Measurements from ENCODE around the gene PPP2R5C. TPM values are rescaled to one million over a fixed set of nuclear protein-coding genes. Genes with fewer than 3 reads are reported as not detected.

The PPP2R5C gene
- total and polyA plus RNA-seq, 2 of the 4 experiments (the other 2 are of a cell fraction) = 65.9 to 78.7 TPM

DNA sequence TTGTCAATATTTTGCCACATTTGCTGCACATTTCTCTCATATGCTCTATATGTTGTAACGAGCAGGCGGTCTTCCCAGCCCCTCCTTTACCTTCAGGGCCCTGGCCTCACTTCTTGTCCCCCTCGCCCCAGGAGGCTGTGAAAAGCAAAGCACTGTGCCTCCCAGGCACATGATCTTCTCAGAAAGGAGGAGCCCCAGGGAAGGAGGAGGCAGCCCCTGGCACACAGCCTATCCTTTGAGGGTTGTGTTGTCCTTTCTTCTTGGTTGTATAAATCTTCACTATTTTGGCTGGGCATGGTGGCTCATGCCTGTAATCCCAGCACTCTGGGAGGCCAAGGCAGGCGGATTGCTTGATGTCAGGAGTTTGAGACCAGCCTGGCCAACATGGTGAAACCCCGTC, 77.0 kb downstream of the PPP2R5C start:
- H2AK9ac ChIP-seq (replicated peaks; ENCODE audit: low read depth, low read length, poor library complexity) = no peak overlapping the region
- TF ChIP-seq FOS (IDR thresholded peaks at IDR 0.05; ENCODE audit: low read depth, low read length) (no peak), RFX5 (IDR thresholded peaks at IDR 0.05; ENCODE audit: low read depth, low read length) (no peak), SMC3 (IDR thresholded peaks at IDR 0.05; ENCODE audit: low read depth, low read length) (no peak), MAFK (IDR thresholded peaks at IDR 0.05; ENCODE audit: low read depth, low read length) (no peak), RAD21 (IDR thresholded peaks at IDR 0.05; ENCODE audit: low read length) (no peak), RCOR1 (IDR thresholded peaks at IDR 0.05; ENCODE audit: insufficient replicate concordance, low read length) (no peak), CHD1 (IDR thresholded peaks at IDR 0.05; ENCODE audit: low read depth, low read length) (no peak), POLR2A (IDR thresholded peaks at IDR 0.05; ENCODE audit: low read depth, low read length) (no peak), CTCF (conservative IDR thresholded peaks at IDR 0.05; ENCODE audit: low read depth, low read length) (no peak), BHLHE40 (IDR thresholded peaks at IDR 0.05; ENCODE audit: low read depth, low read length) (no peak), MXI1 (IDR thresholded peaks at IDR 0.05; ENCODE audit: borderline replicate concordance, low read depth, low read length) (no peak), CEBPB (IDR thresholded peaks at IDR 0.05; ENCODE audit: low read depth, low read length) (no peak), NFE2L2 (IDR thresholded peaks at IDR 0.05; ENCODE audit: low read depth, low read length) (no peak), MAZ (IDR thresholded peaks at IDR 0.05; ENCODE audit: borderline replicate concordance, low read depth, low read length) (no peak), ELK1 (IDR thresholded peaks at IDR 0.05; ENCODE audit: borderline replicate concordance, low read depth, low read length) (no peak)
- TF ChIP-seq, protein P1, sequence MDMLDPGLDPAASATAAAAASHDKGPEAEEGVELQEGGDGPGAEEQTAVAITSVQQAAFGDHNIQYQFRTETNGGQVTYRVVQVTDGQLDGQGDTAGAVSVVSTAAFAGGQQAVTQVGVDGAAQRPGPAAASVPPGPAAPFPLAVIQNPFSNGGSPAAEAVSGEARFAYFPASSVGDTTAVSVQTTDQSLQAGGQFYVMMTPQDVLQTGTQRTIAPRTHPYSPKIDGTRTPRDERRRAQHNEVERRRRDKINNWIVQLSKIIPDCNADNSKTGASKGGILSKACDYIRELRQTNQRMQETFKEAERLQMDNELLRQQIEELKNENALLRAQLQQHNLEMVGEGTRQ (IDR thresholded peaks at IDR 0.05; ENCODE audit: low read depth, low read length) = no peak
- H4K91ac ChIP-seq (ENCODE audit: insufficient read depth, low read depth, low read length) = no peak overlapping the region
- no peak overlapping the region for H2BK20ac ChIP-seq (ENCODE audit: low read depth, low read length)
- peaks cover 4% of the 10 kb centered on the region; the same call in 1 of the 2 replicates for H3K36me3 ChIP-seq (ENCODE audit: control insufficient read depth, insufficient read depth, low read length)
- POLR2A ChIA-PET (ENCODE audit: unreplicated experiment) = no interaction called here
- H3K14ac ChIP-seq (replicated peaks; ENCODE audit: low read depth, low read length) = no peak overlapping the region
- dilution Hi-C loops (cut with HindIII; ENCODE audit: low sequenced_read_pairs, unreplicated experiment) (no loop called here), in situ Hi-C loops (cut with MboI; ENCODE audit: low sequenced_read_pairs) (no loop called here), intact Hi-C loops (cut with micrococcal nuclease) (no loop called here)
- H3K4me3 ChIP-seq (ENCODE audit: insufficient read depth, low read depth, low read length) = no peak overlapping the region
- no peak overlapping the region for H2BK120ac ChIP-seq (ENCODE audit: low read depth, low read length)
- no peak overlapping the region for H3K18ac ChIP-seq (ENCODE audit: low read depth, low read length)
- no peak overlapping the region for H2AFZ ChIP-seq (replicated peaks; ENCODE audit: low read length, poor library complexity)
- DNase-seq (no peak), ATAC-seq (ENCODE audit: low read depth) (no peak)
- no peak overlapping the region for H4K5ac ChIP-seq (ENCODE audit: low read depth, low read length)
- no peak overlapping the region for H2AK5ac ChIP-seq (ENCODE audit: low read depth, low read length)
- peaks cover 19% of the 10 kb centered on the region for H3K9me1 ChIP-seq (ENCODE audit: insufficient read depth, low read length)
- no peaks in the 10 kb centered on the region for H3K27me3 ChIP-seq (ENCODE audit: control insufficient read depth, insufficient read depth, low read length)
- no peak overlapping the region for H3K56ac ChIP-seq (ENCODE audit: extremely low read depth, insufficient read depth, low read length)
- H3K4me1 ChIP-seq (ENCODE audit: control insufficient read depth, insufficient read depth, low read length) = peaks cover 16% of the 10 kb centered on the region
- H3K9ac ChIP-seq (ENCODE audit: low read depth, low read length) = no peak overlapping the region
- H3K4ac ChIP-seq (ENCODE audit: low read depth, low read length) = no peak overlapping the region
- H3K27ac ChIP-seq (ENCODE audit: insufficient read depth, low read length) = no peak overlapping the region
- peaks cover 78% of the 10 kb centered on the region for H4K20me1 ChIP-seq (ENCODE audit: insufficient read depth, low read length)
- H3K4me2 ChIP-seq (ENCODE audit: low read depth, low read length) = no peak overlapping the region
- CTCF ChIA-PET = no interaction called here
- H2BK5ac ChIP-seq (ENCODE audit: low read depth, low read length, poor library complexity, severe bottlenecking) = no peak overlapping the region
- no peak overlapping the region for H3K23ac ChIP-seq (ENCODE audit: low read depth, low read length)
- H4K8ac ChIP-seq (ENCODE audit: low read depth in 2 of 2, low read length in 2 of 2) = no peak overlapping the region
- BruUV-seq (replicated peaks) = no TSS peak
- H3K9me3 ChIP-seq (ENCODE audit: control insufficient read depth, insufficient read depth, low read length) = no peaks in the 10 kb centered on the region
- no peak overlapping the region for H2BK15ac ChIP-seq (ENCODE audit: low read depth, low read length)
- H3K79me1 ChIP-seq (ENCODE audit: low read depth in 1 of 2, low read length in 2 of 2) = peaks cover 47 to 90% of the 10 kb centered on the region in 2 experiments
- no CpG with 5 or more reads among the region's 5 CpGs for WGBS, 2 experiments (ENCODE audit: extremely low coverage in 2 of 2, insufficient read length in 1 of 2)
